Hippocampal formation (tissue), 2 donors: Measurements from ENCODE around the gene PAPSS2.
"Not testable (repeated sequence)": the region's sequence is repeated elsewhere in the genome, so short reads cannot be mapped to it uniquely, and the experiment has no call there.

Source experiments
- DNase-seq, 2 donors: peaks; one replicate each; lab custom pipeline; 2025; lab: John Stamatoyannopoulos, UW

Gene PAPSS2

GRCh38 chr10:87659571-87660483 lies at the start of gene PAPSS2:
PAPSS2 (plus strand) TSS chr10:87659878; CDS start chr10:87659982, 104 bp downstream.
- DNase-seq, result no peak

GRCh38 chr10:87611341-87611740 lies 48.3 kb upstream of the PAPSS2 start:
- DNase-seq, result not testable (repeated sequence)

- DNase-seq, result no peak
These were observed 47.6 kb upstream of the PAPSS2 start for GRCh38 chr10:87612115-87612514.

DNA sequence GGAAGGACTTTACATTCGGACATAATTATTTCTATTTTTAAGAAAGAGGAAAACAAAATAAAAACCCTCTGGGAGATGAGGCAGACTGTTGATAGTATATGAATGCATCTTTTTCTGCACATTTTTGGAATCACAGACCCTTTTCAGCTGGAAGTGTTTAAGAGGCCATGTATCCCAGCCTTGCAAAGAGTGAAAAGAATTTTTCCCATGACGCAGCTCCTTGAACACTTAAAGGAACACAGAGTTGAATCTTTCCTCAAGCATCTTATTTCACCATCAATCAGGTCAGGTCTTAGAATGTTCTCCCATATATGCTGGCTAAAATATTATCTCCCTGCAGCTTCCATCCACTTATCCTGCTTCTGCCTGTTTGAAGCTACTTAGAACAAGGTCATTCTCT lies 45.9 kb upstream of the PAPSS2 start:
- DNase-seq, result no peak

GRCh38 chr10:87615856-87616255 lies 43.8 kb upstream of the PAPSS2 start:
- no peak for DNase-seq

DNA sequence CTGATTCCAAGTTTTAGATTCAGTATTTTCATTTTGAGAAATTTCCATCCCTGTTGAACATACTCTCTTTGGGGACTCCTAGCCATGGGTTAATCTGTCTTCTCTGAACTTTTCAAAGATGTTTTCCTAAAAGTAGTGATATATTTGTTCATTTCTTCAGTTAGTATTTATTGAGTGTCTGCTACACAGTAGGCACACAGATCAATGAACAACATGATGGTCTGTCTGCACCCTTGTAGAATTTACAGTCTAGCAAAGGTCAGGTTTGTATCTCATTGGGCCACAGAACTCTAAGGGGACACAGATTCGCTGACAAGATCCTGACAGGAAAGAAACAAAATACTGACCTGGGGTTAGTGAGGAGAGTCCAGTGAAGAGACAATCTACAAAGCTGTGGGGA lies 42.2 kb upstream of the PAPSS2 start:
- DNase-seq, result no peak

- DNase-seq, result no peak
These were observed 40.9 kb upstream of the PAPSS2 start for GRCh38 chr10:87618566-87619423.

DNA sequence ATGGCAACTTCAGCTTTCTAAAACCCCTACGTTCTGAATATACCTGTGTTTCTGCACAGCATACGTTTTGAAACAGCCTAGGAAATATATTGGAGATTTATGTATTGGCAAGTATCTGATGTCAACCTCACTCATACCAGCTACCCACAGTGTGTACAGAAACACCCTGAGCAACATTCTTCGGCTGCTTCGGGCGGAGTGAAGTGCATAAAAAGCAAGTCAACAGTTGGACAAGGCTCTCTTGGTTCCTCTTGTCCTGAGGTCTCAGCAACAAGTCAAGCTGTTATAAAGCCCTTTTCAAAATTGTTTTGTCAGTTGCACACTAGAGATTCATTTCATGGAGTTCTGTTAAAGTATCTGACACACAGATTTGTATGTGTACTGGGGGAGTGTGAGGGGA lies 40.0 kb upstream of the PAPSS2 start:
- DNase-seq, result no peak

GRCh38 chr10:87621440-87621839 lies 38.2 kb upstream of the PAPSS2 start:
- DNase-seq, result not testable (repeated sequence)

GRCh38 chr10:87622314-87623004 lies 37.2 kb upstream of the PAPSS2 start:
- no peak for DNase-seq

DNA sequence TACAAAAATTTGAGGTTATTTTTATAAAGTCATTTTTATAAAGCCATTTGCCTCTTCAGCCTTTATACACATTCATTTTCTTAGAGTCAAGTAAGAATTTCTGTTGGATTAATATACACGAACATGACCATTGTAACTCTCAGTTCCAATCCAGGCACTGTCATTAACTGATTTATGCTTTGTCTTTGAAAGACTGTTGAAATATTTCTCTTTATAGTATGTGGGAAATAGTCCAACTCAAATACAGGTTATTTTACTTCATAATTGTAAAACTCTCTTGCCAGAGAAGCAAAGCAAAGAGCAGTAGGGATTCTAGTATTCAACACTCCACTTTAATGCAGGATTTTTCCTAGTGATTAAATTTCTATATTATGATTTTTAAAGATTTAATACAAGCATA lies 36.5 kb upstream of the PAPSS2 start:
- no peak for DNase-seq

DNA sequence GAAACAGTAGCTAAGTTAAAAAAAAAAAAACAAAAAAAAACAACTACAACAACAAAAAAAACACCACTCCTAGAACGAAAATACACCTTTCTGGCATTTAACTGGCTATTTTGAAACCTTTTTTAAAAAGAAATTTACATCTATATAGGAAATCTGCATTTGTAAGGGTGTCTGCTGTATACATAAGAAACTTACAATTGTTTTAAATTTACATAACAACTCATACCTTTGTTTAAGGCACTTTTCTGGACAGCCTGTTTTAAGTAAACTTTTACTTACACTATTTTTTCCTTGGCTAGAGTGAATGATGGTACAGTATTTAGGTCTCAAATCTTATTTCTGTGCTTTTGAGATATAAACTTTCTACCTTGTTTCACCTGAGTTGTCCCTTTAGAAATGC lies 34.0 kb upstream of the PAPSS2 start:
- DNase-seq, result no peak

DNA sequence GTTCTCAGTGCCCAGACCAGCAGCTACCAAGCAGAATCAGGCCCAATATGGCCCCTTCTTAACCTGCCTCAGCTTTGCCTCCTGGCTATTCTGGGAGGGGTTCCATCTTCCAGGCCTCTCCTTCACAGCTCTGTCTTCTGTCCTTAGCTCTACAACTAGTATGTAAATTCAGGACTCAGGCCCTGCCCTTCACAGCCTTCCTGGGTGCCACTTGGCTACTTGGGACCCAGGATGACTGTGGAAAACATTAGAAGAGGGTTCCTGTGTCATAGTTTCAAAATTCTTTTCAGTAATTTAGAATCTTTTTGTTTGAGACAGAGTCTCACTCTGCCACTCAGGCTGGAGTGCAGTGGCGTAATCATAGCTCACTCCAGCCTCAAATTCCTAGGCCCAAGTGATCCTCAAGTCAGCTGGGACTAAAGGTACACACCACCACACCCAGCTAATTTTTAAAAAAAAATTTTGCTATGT lies 33.2 kb upstream of the PAPSS2 start:
- DNase-seq, result no peak

GRCh38 chr10:87630171-87630570 lies 29.5 kb upstream of the PAPSS2 start:
- DNase-seq, result no peak

DNA sequence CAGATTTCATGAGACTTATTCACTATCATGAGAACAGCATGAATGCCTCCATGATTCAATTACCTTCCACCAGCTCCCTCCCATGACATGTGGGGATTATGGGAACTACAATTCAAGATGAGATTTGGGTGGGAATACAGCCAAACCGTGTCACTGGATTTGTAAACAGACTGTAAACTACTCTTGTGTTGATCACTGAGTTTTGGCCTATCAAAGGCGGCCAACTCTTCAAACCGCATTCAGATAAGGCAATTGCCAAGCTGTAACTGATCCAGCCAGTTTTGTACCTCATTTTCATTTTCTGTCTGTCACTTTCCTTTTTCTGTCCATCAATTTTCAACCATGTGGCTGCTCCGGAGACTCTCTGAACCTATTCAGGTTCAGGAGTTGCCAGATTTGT lies 27.2 kb upstream of the PAPSS2 start:
- no peak for DNase-seq

GRCh38 chr10:87634311-87634710 lies 25.4 kb upstream of the PAPSS2 start:
- no peak for DNase-seq

DNA sequence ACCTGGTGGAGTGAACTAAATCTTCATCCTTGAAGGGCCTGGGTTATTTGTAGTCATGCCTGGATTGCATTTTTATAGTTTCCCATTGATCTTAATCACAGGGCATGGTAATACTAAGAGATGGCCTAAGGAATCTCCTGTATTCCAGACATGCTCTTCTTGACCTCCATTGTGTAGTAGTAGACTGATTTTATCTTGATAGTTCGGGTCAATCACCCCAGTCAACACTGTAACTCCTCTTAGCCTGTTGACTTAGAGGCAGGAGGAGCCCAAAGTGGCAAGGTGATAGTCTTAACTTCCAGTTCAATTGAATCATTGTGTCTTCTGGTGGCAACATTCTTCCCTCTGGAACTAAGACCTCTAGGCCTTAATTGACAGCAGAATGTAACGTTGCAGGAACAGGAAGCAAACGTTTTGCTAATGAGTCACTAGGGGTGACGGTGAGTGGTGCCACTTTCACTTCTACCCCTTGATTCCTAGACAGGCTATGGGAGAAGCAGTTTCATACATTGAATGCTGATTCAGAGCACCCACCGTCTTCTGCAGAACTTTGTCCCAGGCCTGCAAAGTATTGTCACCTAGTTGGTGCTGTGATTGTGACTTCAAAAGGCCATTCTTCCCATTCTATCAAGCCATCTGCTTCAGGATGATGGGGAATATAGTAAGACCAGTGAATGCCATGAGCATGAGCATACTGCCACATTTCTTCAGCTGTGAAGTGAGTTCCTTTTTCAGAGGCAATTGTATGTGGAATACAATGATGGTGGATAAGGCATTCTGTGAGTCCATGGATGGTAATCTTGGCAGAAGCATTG lies 24.0 kb upstream of the PAPSS2 start:
- no peak for DNase-seq

DNA sequence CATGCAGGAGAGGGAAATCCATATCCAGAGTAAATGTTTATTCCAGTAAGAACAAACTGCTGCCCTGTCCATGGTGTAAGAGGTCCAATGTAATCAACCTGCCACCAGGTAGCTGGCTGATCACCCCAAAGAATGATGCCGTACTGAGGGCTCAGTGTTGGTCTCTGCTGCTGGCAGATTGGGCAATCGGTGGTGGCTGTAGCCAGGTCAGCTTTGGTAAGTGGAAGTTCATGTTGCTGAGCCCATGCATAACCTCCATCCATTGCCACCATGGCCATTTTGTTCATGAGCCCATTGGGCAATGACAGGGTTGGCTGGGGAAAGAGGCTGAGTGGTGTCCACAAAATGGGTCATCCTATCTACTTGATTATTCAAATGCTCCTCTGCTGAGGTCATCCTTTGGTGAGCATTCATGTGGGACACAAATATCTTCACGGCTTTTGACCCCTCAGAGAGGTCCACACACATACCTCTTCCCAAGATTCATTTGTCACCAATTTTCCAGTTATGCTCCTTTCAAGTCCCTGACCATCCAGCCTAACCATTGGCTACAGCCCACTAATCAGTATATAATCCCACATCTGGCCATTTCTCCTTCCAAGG lies 23.3 kb upstream of the PAPSS2 start:
- DNase-seq, result no peak

GRCh38 chr10:87639493-87639892 lies 20.2 kb upstream of the PAPSS2 start:
- no peak for DNase-seq

- no peak for DNase-seq
These were observed 19.6 kb upstream of the PAPSS2 start for GRCh38 chr10:87640043-87640442.

DNA sequence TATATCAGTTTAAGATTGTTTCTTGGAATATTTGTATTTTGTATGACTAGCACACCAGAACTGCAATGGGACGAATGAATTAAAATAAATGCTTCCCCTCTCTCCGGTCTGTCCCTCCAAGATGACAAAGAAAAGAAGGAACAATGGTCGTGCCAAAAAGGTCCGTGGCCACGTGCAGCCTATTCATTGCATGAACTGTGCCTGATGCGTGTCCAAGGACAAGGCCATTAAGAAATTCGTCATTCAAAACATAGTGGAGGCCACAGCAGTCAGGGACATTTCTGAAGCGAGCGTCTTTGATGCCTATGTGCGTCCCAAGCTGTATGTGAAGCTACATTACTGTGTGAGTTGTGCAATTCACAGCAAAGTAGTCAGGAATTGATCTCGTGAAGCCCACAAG lies 17.2 kb upstream of the PAPSS2 start:
- DNase-seq, result no peak
